Limb (tissue), 2 donors: ENCODE data around the gene SLC4A4.

Experiments used
- DNase-seq, 2 donors: peaks; one replicate each; pipeline ENCODE4 v3.0.0-alpha.2; 2016; ENCODE audit errors: extremely low spot score in 2 of 2

SLC4A4 gene

DNA sequence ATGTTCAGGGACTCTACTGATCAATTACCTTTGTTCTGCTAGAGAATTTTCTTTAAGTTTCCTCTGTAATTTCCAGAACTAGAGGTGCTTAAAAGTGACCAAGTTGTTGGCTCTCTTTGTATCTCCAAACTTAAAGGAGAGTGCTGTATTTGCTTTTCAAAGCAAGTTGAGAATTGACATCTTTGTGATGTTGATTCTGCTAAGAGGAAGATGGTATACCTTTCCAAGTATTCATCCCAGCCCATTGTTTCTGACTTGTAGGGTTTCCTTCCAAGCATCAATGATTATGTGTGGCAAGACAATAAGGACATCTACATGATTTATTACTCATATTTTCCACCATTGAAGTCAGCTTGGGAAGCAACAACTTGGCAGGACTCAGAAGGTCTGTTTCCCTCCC, 254.5 kb downstream of the SLC4A4 start:
- no peak for DNase-seq

DNA sequence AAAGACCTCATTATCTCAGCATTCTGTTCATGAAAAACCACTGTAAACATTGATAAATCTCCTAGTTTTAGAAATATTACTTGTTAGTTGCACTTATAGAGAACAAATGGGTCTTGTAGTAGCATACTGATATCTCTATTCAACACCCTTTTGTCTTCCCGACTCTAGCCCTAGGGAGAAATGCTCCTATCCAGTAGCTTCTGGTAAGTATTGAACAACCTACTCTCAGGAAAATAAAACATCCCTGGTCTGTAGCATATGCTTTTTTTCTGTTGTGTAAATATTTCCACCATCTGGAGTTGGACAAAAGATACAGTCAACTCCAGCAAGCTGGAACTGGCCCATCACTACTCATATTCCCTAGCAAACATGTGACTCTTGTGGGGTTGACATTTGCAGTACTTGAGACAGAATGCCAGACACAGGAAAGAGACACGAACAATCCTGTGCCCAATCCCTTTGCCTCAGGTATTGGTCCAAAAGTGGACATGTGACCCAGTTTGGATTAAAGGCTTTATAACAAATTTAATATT, 256.8 kb downstream of the SLC4A4 start:
- DNase-seq, result peak in 1 of 2 donors; percentile 4

DNA sequence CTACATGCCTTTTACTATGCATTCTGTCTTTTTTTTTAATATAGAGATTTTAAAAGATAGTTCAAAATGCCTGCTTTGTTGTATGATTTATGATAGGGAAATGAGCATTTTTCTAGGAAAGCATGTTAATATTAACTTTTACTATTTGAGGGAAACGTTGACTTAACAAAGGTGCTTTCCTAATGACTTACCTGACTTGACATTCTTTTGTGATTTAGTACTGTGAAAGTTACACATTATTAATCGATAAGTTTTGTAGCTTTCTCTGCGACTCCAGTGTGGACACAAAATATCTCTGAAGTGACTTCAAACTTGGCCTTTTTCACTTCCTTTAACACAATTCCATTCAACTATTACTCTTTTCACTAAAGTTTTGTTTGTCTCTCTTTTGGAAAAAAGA, 260.8 kb downstream of the SLC4A4 start:
- DNase-seq, result no peak

DNA sequence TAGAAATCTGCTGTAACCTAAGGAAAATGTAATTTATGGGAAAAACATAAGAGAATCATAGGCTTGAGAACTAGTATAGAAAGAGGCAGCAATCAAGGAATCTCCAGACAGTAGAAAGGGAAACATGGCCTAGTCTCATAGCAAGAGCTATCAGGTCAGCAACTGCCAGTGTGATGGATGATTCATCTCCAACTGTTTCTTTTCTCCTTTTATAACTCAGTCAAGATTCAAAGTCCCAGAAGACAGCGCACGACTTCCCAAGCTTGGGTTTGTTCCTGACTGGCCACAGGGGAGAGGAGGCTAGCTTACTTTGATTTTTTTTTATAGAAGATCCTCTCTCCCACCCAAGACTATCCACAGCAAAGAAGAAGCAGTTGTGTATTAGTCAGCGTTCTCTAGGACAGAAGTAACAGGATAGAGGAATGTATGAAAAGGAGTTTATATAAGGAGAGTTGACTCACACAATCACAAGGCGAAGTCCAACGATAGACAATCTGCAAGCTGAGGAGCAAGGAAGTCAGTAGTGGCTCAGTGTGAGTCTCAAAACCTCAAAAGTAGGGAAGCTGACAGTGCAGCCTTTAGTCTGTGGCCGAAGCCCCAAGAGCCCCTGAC, 263.6 kb downstream of the SLC4A4 start:
- no peak for DNase-seq

DNA sequence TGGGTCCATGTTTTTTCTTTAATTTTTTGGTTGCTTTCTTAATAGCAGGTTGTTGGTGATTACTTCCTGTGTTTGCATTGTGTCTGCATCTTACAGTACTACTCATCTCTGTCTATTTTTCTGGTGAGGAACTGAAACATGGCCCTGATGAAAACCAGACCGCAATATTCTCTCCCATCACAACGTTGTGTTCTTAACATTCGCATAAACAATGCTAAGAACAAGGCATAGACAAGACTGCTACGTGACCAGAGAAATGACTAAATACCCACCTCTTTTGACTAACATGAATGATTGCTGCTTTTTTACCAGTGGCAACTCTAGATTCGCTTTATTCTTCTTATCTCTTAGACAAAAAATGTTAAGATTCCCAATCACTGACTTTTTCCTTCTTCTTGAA, 266.0 kb downstream of the SLC4A4 start:
- no peak for DNase-seq

DNA sequence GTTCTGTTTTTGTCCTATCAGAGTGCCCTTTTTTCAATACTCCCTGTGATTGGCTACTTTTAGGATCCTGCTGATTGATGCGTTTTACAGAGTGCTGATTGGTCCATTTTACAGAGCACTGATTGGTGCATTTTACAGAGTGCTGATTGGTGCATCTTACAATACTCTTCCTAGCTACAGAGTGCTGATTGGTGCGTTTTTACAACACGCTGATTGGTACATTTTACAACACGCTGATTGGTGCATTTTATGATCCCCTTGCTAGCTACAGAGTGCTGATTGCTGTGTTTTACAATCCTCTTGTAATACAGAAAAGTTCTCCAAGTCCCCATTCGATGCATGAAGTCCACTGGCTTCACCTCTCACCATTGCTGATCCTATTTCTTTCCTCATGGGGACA, 268.3 kb downstream of the SLC4A4 start:
- no peak for DNase-seq

DNA sequence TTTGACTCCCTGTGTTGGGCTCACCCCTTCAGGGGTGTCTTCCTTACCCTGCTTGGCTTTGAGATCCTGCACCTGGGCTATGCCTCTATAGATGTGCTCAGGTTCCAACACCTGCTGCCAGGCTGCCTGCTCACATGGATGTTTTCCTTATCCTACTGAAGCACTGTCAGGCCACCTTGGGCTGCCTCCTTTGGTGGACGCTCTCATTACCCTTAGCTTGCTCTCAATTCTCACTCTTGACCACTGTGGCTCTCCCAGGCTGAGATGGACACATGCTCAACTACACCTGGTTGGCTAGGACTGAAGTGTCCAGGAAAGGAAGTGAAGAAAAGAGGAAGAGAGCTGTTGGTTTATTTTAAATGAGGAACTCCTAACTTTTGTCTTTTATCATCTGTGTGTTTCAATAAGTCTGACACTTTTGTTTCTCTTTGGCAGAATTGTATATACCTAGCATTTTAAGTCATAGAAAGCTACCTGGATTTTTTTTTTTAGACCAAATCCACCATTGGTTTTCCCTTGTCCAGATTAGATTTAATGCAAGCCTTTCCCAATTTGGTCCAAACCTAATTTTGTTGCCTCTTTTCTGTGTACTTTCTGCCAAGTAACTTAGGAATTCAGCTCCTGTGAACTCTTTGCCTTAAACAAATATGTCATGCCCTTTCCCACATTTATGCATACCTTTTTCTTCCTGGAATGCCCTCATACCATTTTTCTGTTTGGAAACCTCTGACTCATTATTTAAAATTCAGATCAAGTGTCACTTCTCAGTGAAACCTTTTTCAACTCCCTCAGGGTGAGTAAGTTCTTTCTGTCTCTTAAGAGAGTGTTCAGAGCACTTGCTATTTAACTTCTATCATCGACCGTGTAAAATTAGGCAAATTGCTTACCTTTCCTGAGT, 269.2 kb downstream of the SLC4A4 start:
- no peak for DNase-seq

DNA sequence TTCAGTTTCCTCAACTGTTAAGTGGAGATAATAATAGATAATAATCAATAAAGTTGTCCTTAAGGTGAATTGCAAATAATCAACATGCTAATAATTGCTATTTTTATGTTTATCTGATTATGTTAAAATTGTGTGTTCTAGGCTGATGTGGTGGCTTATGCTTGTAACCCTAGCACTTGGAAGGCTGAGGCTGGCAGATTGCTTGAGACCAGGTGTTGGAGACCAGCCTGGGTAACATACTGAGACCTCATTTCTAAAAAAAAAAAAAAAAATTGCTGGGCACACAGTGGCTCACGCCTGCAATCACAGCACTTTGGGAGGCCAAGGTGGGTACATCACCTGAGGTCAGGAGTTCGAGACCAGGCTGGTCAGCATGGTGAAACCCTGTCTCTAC, 269.9 kb downstream of the SLC4A4 start:
- no peak for DNase-seq

DNA sequence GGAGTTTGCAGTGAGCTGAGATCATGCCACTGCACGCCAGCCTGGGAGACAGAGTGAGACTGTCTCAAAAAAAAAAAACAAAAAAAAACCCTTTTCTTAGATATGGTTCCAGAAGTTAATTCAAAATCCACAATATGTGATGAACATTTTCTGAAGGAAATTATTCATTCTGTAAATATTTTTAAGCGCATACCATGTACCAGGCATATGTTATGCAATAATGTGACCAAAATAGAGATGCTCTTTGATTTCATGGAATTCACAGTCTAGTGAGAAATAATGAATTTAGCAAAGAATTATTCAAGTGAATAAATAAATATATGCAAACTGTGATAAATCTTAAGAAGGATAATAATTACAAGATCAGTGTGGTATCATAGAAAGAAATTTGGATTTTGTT, 270.3 kb downstream of the SLC4A4 start:
- no peak for DNase-seq

DNA sequence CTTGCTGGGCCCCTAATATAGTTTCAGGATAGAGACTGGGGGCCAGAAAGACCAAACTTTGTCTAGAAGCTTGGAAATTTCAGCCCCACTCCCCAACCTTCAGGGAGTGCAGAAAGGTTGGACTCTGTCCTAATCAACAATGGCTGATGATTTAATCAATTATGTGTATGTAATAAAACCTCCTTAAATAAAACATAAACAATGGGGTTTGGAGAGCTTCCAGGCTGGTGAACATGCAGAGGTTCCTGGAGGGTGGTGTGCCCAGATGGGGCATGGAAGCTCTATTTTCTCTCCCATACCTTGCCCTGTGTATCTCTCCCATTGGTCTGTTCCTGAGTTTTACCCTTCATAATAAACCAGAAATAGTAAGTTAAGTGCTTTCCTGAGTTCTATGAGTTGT, 270.8 kb downstream of the SLC4A4 start:
- no peak for DNase-seq

DNA sequence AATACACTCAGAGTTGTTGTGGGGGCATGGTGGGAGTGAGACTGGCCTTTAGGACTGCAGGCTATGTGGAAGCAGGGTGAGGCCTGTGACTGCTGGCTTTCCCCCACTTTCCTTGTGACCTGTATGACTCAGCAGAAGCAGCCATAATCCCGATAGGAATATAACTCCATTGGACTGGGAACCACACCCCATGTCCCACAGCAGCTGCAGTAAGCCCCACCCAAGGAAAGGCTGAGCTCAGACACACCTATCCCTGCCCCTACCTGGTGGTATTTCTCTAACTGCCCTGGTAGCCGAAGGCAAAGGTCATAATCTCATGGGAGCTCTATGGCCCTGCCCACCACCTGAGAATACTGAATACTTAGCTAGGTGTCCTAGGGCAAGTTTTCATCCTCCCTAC, 275.8 kb downstream of the SLC4A4 start:
- DNase-seq, result no peak

DNA sequence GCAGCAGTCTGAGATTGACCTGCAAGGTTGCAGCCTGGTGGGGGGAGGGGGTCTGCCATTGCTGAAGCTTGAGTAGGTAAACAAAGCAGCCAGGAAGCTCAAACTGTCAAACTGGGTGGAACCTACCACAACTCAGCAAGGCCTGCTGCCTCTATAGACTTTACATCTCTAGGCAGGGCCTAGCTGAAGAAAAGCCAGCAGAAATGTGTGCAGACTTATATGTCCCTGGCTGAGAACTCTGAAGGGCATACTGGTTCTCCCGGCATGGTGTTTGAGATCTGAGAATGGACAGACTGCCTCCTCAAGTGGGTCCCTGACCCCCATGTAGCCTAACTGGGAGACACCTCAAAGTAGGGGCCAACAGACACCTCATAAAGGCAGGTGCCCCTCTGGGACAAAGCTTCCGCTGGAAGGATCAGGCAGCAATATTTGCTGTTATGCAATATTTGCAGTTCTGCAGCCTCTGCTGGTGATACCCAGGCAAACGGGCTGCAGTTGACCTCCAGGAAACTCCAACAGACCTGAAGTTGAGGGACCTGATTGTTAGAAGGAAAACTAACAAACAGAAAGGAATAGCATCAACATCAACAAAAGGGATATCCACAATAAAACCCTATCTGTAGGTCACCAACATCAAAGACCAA, 277.5 kb downstream of the SLC4A4 start:
- DNase-seq, result no peak
